Lower leg skin (tissue), 3 donors: ENCODE measurements around the gene C1QTNF6.

ENCODE experiments used
- POLR2A ChIP-seq, 2 donors: fragments of 450-650 bp; IDR thresholded peaks; one replicate each; pipeline ENCODE4 v1.6.1; 2016 to 2017; ENCODE audit warnings: antibody characterized with exemption in 2 of 2, mild to moderate bottlenecking in 1 of 2, moderate library complexity in 1 of 2
- TF ChIP-seq, protein P1 (sequence below), 3 donors: fragments of 450-650 bp; IDR thresholded peaks; one replicate each; pipeline ENCODE4 v1.5.1; 2016; ENCODE audit warnings: antibody characterized with exemption in 3 of 3, mild to moderate bottlenecking in 3 of 3, moderate library complexity in 2 of 3

DNA sequence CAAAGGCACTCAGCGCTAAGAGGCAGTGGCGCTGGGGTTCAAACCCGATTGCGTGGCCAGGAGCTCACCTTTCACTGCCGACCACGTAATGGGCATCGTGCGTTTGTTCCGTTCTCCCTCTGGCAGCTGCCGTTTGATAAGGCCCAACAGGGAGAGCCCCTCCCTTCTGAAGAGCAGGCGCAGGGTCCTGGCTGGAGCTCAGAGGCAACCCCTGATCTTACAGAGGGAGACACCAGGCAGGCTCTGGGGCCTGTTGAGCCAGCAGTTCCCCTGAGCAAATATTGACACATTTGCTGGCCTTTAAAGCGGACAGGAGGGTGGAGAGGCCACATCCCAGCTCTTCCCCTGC is 11.7 kb upstream of the C1QTNF6 start:
- TF ChIP-seq, protein P1, sequence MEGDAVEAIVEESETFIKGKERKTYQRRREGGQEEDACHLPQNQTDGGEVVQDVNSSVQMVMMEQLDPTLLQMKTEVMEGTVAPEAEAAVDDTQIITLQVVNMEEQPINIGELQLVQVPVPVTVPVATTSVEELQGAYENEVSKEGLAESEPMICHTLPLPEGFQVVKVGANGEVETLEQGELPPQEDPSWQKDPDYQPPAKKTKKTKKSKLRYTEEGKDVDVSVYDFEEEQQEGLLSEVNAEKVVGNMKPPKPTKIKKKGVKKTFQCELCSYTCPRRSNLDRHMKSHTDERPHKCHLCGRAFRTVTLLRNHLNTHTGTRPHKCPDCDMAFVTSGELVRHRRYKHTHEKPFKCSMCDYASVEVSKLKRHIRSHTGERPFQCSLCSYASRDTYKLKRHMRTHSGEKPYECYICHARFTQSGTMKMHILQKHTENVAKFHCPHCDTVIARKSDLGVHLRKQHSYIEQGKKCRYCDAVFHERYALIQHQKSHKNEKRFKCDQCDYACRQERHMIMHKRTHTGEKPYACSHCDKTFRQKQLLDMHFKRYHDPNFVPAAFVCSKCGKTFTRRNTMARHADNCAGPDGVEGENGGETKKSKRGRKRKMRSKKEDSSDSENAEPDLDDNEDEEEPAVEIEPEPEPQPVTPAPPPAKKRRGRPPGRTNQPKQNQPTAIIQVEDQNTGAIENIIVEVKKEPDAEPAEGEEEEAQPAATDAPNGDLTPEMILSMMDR (IDR thresholded peaks at IDR 0.05) = no peak
- TF ChIP-seq POLR2A (IDR thresholded peaks at IDR 0.05) = no peak
